GM06990 (cell line): ENCODE measurements around the gene NR1D1.

Source experiments
- DNase-seq: peaks from one replicate; pipeline ENCODE4 v3.0.0-alpha.2; 2011; ENCODE audit not compliant: insufficient read length; ENCODE audit errors: extremely low read depth
- H3K27me3 ChIP-seq: replicated peaks from 2 replicates; pipeline ENCODE4 v1.6.0; 2011; ENCODE audit warnings: low read length; ENCODE audit not compliant: control insufficient read depth, insufficient read depth
- H3K36me3 ChIP-seq: 2 replicates; pipeline ENCODE4 v1.5.1; 2011; ENCODE audit warnings: low read length; ENCODE audit not compliant: control insufficient read depth, insufficient read depth
- H3K4me3 ChIP-seq: replicated peaks from 2 replicates; pipeline ENCODE4 v1.5.1; 2011; ENCODE audit warnings: low read depth, mild to moderate bottlenecking, control low read depth, low read length
- CTCF ChIP-seq: IDR thresholded peaks from 2 replicates; pipeline ENCODE4 v1.5.1; 2011; ENCODE audit warnings: low read length, control low read depth, mild to moderate bottlenecking, inconsistent platforms; ENCODE audit not compliant: insufficient read depth, poor library complexity, severe bottlenecking

The NR1D1 gene

GRCh38 chr17:40108970-40109824, 8.8 kb upstream of the NR1D1 start:
- H3K27me3 ChIP-seq, result no peaks in the 10 kb centered on the region
- H3K36me3 ChIP-seq, result no peaks in the 10 kb centered on the region
- no peak overlapping the region for H3K4me3 ChIP-seq
- DNase-seq, result no peak
- TF ChIP-seq CTCF, result no peak

GRCh38 chr17:40107522-40108174, 7.3 kb upstream of the NR1D1 start:
- no peak overlapping the region for H3K4me3 ChIP-seq
- DNase-seq, result no peak
- no peaks in the 10 kb centered on the region for H3K36me3 ChIP-seq
- TF ChIP-seq CTCF, result no peak
- H3K27me3 ChIP-seq, result no peaks in the 10 kb centered on the region

- Histone ChIP-seq H3K36me3 (no peaks in the 10 kb centered on the region), H3K27me3 (no peaks in the 10 kb centered on the region), H3K4me3 (no peak overlapping the region)
- no peak for DNase-seq
- no peak for TF ChIP-seq CTCF
These were observed 6.6 kb upstream of the NR1D1 start for GRCh38 chr17:40106760-40107521.

- Histone ChIP-seq H3K4me3 (no peak overlapping the region), H3K36me3 (no peaks in the 10 kb centered on the region), H3K27me3 (no peaks in the 10 kb centered on the region)
- no peak for DNase-seq
- no peak for TF ChIP-seq CTCF
These were observed 5.7 kb upstream of the NR1D1 start for GRCh38 chr17:40105861-40106759.
